Urinary bladder (tissue), 4 donors: ENCODE data around the gene UBN1. TPM values are rescaled to one million over a fixed set of nuclear protein-coding genes. Genes with fewer than 3 reads are reported as not detected.

Experiments used
- DNase-seq: peaks from one replicate; pipeline ENCODE4 v3.0.0-alpha.2; 2015; ENCODE audit errors: extremely low spot score
- H3K27ac ChIP-seq: one replicate; pipeline ENCODE4 v1.5.1; 2013; ENCODE audit warnings: low read depth, mild to moderate bottlenecking, moderate library complexity
- H3K36me3 ChIP-seq: one replicate; pipeline ENCODE4 v1.6.1; 2013; ENCODE audit warnings: mild to moderate bottlenecking, moderate library complexity; ENCODE audit not compliant: insufficient read depth
- H3K4me1 ChIP-seq: one replicate; pipeline ENCODE4 v1.6.1; 2013; ENCODE audit warnings: mild to moderate bottlenecking, moderate library complexity; ENCODE audit not compliant: insufficient read depth
- H3K4me3 ChIP-seq: one replicate; pipeline ENCODE4 v1.5.1; 2013; ENCODE audit warnings: low read depth, low read length
- WGBS: extraction: QIAGEN DNeasy Blood & Tissue Kit; methylation state at CpG from one replicate; pipeline ENCODE4 v1.1.7; 2013; 5-methylcytosine and 5-hydroxymethylcytosine counted together
- polyA plus RNA-seq: library from polyadenylated mRNA; stranded (reverse); fragments of 200-250 nt; gene quantifications from one replicate; pipeline ENCODE4 v1.2.3, GENCODE V29; 2013
- total RNA-seq: library from RNA; depleted of rRNA; stranded (reverse); fragments of >200 nt; gene quantifications from one replicate; pipeline ENCODE4 v1.2.3, GENCODE V29; 2014
- donor health status: healthy with polysubstance abuse.
- donor health status: healthy.

Gene UBN1
- total and polyA plus RNA-seq, 2 donors = 14.1 to 17.5 TPM

DNA sequence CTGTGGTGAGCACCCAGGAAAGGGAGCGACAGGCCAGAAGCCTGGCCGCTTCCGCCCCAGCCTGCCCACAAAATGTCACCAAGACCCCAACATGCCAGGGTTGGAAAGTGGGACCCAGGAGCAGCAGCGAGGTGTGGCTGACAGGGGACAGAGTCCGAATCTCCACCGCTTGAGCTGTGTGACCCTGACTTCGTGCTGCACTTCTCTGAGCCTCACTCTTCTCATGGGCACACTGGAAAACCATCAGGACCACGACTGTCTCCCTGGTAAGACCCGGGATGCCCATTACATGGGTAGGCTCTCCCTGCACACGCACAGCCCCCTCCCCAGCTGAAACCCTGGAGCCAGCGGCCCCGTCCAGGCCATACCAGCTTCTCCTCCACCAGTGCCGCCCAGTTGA, 54.8 kb downstream of the UBN1 start:
- H3K36me3 ChIP-seq = peaks cover 3% of the 10 kb centered on the region
- H3K27ac ChIP-seq = no peak overlapping the region
- DNase-seq = no peak
- no peaks in the 10 kb centered on the region for H3K4me1 ChIP-seq
- 91% methylated on average over 13 of the region's 13 CpGs for WGBS
- no peak overlapping the region for H3K4me3 ChIP-seq

DNA sequence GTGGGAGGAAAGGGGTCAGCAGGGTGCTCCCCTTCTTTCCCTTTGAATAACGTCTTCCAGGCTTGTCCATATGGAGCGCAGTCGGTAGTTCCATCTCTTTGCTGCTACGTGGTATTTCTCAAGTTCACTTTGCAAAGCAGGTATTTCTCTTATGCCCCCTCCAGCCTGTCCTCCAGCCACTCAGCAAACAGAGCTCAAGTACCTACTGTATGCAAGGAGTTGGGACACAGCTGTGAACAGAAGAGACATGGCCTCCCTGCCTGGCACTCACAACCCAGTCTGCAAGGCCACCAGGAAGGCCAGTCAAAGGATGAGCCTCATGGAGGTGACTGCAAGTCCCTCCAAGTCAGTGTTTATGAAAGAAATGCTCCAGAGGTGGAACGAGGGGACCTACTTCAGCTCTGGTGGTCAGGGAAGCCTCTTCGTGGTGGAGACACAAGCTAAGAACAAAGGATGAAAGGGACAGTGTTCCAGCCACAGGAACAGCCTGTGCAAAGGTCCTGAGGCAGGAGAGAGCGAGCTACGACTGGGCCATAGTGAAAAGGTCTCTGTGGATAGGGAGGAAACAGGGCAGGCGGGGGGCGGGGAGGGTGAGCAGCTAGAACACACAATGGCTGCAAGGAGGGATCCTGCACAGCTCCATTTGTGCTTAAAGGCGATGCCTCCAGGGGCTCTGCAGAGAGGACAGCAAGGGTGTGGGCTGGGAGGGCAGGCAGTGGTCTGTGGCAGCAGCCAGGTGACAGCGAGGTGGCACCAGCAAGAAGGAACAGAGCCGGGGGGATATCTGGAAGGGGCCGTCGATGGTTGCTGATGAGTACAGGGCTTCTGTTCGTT, 57.0 kb downstream of the UBN1 start:
- 84% methylated on average over 16 of the region's 16 CpGs for WGBS
- Histone ChIP-seq H3K27ac (no peak overlapping the region), H3K4me1 (no peaks in the 10 kb centered on the region)

DNA sequence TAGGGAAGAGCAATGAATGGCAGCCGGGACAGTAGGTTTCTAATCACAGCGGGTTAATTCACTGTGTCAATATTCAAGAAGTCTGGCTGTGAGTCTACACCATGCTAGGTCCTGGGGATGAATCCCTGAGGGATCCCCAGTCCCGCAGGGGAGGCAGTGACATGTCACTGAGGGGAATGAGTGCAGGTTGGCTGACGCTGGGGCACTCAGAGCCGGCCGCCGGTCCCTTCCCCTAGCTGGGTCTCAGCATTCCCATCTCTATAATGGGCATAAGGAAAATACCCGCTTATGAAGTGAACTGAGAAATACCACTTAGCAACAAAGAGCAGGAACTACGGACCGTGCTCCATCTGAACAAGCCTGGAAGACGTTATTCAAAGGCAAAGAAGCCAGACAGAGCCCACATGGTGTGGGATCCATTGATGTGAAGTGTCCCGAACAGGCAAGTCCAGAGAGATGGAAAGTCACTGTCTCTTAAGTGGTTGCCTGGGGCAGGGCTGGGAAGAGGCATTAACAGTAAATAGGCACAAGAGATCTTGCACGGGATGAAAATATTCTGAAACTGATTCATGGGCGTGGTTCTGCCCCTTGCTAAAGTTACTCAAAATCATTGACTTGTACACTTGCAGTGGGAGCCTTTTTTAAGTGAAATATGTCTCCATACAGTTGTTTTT, 57.8 kb downstream of the UBN1 start:
- Histone ChIP-seq H3K4me3 (no peak overlapping the region), H3K36me3 (no peaks in the 10 kb centered on the region), H3K4me1 (no peaks in the 10 kb centered on the region), H3K27ac (no peak overlapping the region)
- DNase-seq = no peak
- 84% methylated on average over 14 of the region's 14 CpGs for WGBS

More for the DNA sequence above, 57.0 kb downstream of the UBN1 start:
- no peak overlapping the region for H3K4me3 ChIP-seq
- H3K36me3 ChIP-seq = no peaks in the 10 kb centered on the region
- DNase-seq = no peak

DNA sequence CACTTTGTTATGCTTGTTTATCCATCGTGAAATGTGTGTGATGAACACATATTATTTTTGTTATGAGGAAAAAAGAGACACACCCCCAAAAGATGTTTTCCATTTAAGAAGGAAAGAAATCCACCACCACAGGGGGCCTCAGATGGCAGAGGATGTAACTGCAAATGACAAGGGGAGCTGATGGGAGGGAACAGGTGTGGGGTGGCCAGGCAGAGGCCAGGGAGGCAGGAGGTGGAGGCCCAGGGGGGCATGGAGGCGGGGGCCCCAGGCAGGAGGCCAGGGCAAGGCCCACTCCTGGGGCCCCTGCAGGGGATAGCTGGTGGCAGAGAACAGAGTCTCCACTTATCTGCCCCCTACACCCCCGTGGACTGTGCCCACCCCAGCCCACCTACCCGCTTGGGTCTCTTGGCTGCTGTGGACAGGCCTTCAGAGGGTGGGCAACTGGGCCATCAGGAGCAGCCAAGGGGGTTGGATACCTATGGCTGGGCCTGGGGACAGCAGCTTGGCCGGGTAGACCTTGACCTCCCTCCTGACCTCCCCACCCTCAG, 61.6 kb downstream of the UBN1 start:
- no peak overlapping the region for H3K4me3 ChIP-seq
- WGBS = 88% methylated on average over 5 of the region's 5 CpGs
- DNase-seq = no peak

DNA sequence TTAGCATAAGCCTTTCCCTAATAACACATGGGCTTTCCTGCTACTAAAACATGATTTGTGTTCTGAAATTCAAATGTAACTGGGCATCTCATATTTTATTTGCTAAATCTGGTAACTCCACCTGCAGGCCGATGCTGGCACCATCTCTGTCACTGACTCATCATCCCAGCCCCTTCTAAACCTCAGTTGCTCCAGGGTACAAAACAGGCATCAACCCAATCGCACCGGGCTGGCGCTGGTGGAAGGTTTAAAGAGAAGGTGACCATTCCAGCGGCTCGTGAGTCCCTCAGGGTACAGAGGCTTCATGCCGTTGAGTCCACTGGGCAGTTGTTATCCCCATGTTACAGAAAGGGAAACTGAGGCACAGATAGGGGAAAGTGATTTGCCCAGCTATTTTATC, 62.5 kb downstream of the UBN1 start:
- H3K36me3 ChIP-seq = no peaks in the 10 kb centered on the region
- no peaks in the 10 kb centered on the region for H3K4me1 ChIP-seq
- no peak for DNase-seq
- H3K4me3 ChIP-seq = no peak overlapping the region
- WGBS = 91% methylated on average over 7 of the region's 7 CpGs
- H3K27ac ChIP-seq = no peak overlapping the region

More for the DNA sequence above, 61.6 kb downstream of the UBN1 start:
- Histone ChIP-seq H3K36me3 (no peaks in the 10 kb centered on the region), H3K4me1 (no peaks in the 10 kb centered on the region), H3K27ac (no peak overlapping the region)

DNA sequence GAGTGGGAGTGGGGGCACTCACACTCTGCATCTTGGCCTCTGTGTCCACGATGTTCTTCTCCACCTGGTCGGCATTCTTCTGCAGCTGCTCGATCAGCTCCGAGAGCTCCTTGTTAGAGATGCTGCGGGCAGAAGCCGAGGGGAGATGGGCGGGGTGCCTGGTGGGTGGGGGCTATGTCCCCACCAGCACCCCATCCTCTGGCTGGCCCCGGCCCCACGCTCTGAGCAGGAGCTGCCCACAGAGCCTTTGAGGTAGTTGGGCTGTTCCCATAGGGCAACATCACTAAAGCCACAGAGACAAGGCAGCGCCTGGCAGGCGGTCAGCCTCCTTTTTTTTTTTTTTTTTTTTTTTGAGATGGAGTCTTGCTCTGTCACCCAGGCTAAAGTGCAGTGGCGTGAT, 63.5 kb downstream of the UBN1 start:
- Histone ChIP-seq H3K4me1 (no peaks in the 10 kb centered on the region), H3K4me3 (no peak overlapping the region), H3K36me3 (no peaks in the 10 kb centered on the region), H3K27ac (no peak overlapping the region)
- no peak for DNase-seq
- WGBS = 89% methylated on average over 12 of the region's 12 CpGs

DNA sequence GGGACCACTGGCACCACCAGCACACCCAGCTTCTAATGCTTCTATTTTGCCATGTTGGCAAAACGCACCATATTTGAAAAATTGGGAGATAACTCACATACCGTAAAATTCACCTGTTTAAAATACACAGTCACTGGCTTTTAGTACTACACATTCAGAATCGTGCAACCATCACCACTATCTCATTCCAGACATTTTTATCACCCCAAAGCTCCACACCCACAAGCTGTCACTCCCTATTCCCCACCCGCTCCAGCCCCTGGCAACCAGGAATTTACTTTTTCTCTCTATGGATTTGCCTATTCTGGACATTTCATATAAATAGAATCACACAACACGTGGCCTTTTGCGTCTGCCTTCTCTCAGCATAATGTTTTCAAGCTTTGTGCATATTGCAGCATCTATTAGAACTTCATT, 64.7 kb downstream of the UBN1 start:
- H3K27ac ChIP-seq = no peak overlapping the region
- no peak for DNase-seq
- H3K4me1 ChIP-seq = no peaks in the 10 kb centered on the region
- no peak overlapping the region for H3K4me3 ChIP-seq
- 62% methylated on average over 6 of the region's 6 CpGs for WGBS
- H3K36me3 ChIP-seq = no peaks in the 10 kb centered on the region

DNA sequence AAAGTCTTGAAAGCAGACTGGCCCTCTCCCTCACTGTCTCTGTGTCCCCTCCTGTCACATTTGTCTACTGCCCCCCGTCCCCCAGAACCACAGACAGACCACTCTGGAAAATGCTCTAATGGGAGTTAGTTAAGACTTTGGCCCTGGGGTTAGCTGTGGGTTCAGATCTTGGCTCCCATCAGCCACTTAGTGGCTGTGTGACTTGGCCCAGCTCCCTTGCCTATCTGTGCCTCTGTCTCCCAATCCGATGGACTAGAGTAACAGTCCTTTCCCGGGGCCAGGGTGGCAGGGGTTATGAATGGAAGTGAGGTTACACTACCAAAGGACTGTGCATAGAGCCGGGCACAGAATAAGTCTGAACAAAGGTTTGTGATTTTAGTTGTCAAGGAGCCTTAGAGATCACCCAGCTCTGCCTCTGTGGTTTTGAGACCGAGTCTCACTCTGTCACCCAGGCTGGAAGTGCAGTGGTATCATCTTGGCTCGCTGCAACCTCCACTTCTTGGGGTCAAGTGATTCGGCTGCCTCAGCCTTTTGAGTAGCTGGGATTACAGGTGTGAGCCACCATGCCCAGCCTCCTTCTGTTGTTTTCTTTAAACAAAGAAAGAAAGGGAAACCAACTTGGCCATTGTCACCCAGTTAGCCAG, 66.0 kb downstream of the UBN1 start:
- Histone ChIP-seq H3K27ac (no peak overlapping the region), H3K4me3 (no peak overlapping the region), H3K4me1 (no peaks in the 10 kb centered on the region), H3K36me3 (no peaks in the 10 kb centered on the region)
- 81% methylated on average over 7 of the region's 7 CpGs for WGBS
- no peak for DNase-seq

DNA sequence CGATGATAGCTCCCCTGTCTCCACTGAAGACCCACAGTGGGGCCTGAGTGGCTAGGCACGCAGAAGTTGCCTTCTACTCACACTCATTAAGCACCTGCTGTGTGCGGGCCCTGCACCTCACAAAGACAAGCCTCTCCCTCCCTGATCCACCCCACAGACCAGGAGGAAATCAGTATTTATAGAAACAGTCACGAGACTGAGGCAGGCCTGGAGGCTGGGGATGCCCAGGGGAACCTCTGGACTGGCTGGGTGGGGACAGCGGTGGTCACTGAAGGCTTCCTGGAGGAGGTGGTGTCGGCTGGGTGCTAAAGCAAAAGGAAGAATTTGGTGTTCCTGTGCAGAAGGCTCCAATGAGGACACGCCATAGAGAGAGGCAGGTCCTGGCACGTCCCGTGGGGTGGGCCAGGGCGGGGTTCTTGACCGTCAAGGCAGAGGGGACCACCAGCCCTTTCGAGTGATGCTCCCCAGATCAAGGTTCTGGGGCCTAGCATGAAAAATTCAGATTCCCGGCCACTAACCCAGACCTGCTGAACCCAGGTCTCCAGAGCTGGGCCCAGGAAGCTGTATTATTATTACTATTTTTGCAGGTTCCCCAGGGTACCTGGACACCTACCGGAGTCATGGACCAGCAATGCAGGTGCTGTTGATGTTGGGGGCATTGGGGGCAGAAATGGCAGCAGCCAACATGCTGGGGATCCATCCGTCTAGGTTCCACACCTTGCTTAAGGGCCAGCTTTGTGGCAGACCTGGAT, 66.7 kb downstream of the UBN1 start:
- Histone ChIP-seq H3K36me3 (no peaks in the 10 kb centered on the region), H3K4me3 (no peak overlapping the region), H3K4me1 (no peaks in the 10 kb centered on the region), H3K27ac (no peak overlapping the region)
- WGBS = 91% methylated on average over 15 of the region's 15 CpGs
- DNase-seq = no peak

DNA sequence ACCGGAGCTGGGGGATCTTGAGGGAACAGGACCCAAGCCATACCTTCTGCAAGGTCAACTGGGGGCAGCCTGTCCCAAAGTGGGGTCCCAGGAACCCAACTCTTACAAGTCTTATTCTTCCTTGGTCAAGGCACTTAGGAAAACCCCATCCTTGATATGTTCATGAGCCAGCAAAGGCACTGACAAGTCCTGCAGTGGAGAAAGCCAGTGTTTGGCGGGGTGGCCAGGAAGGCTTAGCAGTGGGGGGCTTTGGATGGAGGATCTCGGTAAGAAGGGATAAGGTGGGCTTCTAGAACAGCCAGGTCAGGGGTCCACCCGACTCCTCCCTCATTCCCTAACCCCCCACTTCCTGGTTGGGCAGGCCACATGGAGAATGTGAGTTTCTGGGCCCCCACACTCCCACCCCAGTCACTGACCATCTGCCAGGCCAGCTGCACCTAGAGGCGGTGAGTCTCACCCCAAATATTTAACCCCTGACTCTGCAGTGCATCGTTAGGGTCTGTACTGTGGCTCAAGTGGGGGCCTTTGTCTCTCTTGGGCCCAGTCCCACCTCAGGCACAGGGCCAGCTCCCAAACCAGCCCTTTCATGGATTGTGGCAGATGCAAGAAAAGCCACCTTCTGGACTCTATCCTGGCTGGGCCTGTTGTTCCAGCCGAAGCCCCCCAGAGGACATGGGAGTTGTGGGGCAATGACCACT, 67.4 kb downstream of the UBN1 start:
- H3K27ac ChIP-seq = no peak overlapping the region

DNA sequence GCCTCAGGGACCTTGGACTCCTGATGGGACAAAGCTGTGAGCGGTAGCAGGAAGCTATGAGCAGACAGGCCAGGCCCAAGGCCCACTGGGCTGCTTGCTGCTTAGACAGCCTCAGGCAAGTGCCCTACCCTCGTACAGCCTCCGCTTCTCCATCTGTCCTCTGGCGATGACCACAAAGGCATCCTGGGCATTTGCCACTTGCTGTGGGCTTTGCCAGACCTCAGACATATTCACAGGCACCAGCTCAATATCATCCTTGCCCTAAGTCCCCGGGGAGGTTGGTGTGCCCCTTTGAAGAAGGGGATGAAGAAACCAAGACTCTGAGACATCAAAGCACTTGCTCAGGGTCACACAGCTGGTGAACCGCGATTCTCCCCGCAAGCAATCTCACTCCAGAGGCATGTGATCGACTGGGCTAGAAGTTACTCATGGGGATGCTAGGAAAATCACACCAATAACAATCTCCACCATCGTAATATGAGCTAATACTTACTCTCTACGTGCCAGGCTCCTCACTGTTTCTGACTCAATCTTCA, 68.0 kb downstream of the UBN1 start:
- Histone ChIP-seq H3K4me3 (no peak overlapping the region), H3K27ac (no peak overlapping the region), H3K36me3 (no peaks in the 10 kb centered on the region), H3K4me1 (no peaks in the 10 kb centered on the region)
- 81% methylated on average over 11 of the region's 11 CpGs for WGBS
- DNase-seq = no peak

More for the DNA sequence above, 67.4 kb downstream of the UBN1 start:
- 91% methylated on average over 7 of the region's 7 CpGs for WGBS
- Histone ChIP-seq H3K4me3 (no peak overlapping the region), H3K4me1 (no peaks in the 10 kb centered on the region), H3K36me3 (no peaks in the 10 kb centered on the region)
- DNase-seq = no peak

DNA sequence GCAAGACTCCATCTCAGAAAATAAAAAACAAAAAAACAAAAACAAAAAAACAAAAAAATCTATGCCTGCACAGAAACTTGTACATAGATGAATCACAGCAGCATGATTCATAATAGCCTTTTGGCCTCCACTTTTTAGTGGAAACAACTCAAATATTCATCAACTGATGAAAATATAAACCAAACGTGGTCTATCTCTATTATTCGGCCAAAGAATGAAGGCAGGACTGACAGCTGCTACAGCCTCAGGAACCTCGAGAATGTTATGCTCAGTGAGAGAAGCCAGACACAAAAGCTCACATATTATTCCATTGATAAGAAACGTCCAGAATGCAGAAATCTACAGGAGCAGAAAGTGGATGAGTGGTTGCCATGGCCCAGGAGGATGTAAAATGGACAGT, 69.8 kb downstream of the UBN1 start:
- Histone ChIP-seq H3K27ac (no peak overlapping the region), H3K4me1 (no peaks in the 10 kb centered on the region), H3K36me3 (no peaks in the 10 kb centered on the region), H3K4me3 (no peak overlapping the region)
- 31% methylated on average over 4 of the region's 4 CpGs for WGBS
- DNase-seq = no peak
